ENCODE results near the gene PRIM2. TPM values are rescaled to one million over a fixed set of nuclear protein-coding genes. Genes with fewer than 3 reads are reported as not detected.
"Not testable (repeated sequence)": the region's sequence is repeated elsewhere in the genome, so short reads cannot be mapped to it uniquely, and the experiment has no call there.

PRIM2 gene
- total RNA-seq, 4 donors from 2014 or later, result 6.0 to 15.0 (median 7.0) TPM

GRCh38 chr6:57432919-57433684 is 115.7 kb downstream of the PRIM2 start:
- TF ChIP-seq POLR2AphosphoS5 (IDR thresholded peaks at IDR 0.05) (no peak), EP300 (IDR thresholded peaks at IDR 0.05) (no peak), CTCF (IDR thresholded peaks at IDR 0.05) (no peak), POLR2A (IDR thresholded peaks at IDR 0.05; ENCODE audit: low read depth) (no peak)
- Histone ChIP-seq H3K4me3 (no peak overlapping the region), H3K27me3 (no peaks in the 10 kb centered on the region), H3K36me3 (no peaks in the 10 kb centered on the region), H3K4me1 (peaks cover 6 to 25% (median 10%) of the 10 kb centered on the region in 4 donors), H3K9me3 (no peaks in the 10 kb centered on the region), H3K27ac (replicated peaks in 1 of 4) (no peak overlapping the region)
- intact Hi-C loops (cut with DNase I), result no loop called here
- no peak for DNase-seq (ENCODE audit: extremely low spot score)
- WGBS, result 78% methylated on average over 4 of the region's 4 CpGs

- DNase-seq (ENCODE audit: extremely low spot score); H3K9me3 ChIP-seq; intact Hi-C loops (cut with DNase I); H3K27me3 ChIP-seq; H3K36me3 ChIP-seq; H3K4me3 ChIP-seq; H3K27ac ChIP-seq (replicated peaks in 1 of 4): not testable (repeated sequence)
- H3K4me1 ChIP-seq, result peaks cover 6 to 25% (median 10%) of the 10 kb centered on the region in 4 donors
- WGBS, result 95% methylated on average over 9 of the region's 9 CpGs
These were observed 116.4 kb downstream of the PRIM2 start for GRCh38 chr6:57433790-57434189.

DNA sequence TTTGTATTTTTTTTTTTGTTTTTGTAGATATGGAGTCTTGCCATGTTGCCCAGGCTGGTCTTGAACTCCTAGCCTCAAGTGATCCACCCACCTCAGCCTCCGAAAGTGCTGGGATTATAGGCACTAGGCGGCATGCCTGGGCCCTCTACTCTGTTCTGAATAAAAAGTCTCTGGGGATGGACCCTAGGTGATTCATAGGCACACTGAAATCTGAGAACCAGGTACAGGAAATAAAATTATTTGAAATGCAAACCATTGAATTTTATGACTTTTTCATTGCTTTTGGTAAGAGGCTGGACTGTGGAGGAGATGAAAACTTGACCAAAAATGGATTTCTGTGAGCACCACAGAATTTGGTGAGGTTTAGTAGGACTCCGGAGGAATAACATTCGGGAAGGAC is 117.5 kb downstream of the PRIM2 start:
- Histone ChIP-seq H3K36me3 (no peaks in the 10 kb centered on the region), H3K9me3 (no peaks in the 10 kb centered on the region), H3K4me3 (no peak overlapping the region), H3K4me1 (peaks cover 6 to 25% (median 10%) of the 10 kb centered on the region in 4 donors), H3K27me3 (no peaks in the 10 kb centered on the region), H3K27ac (replicated peaks in 1 of 4) (no peak overlapping the region)
- DNase-seq (ENCODE audit: extremely low spot score), result no peak
- no peak for TF ChIP-seq EP300 (IDR thresholded peaks at IDR 0.05)
- no peak for TF ChIP-seq POLR2A (IDR thresholded peaks at IDR 0.05; ENCODE audit: low read depth)
- TF ChIP-seq POLR2AphosphoS5 (IDR thresholded peaks at IDR 0.05), result no peak
- TF ChIP-seq CTCF (IDR thresholded peaks at IDR 0.05), result no peak
- WGBS, result over 99% methylated on average over 4 of the region's 4 CpGs
- intact Hi-C loops (cut with DNase I), result no loop called here

GRCh38 chr6:57435475-57436160 is 118.2 kb downstream of the PRIM2 start:
- intact Hi-C loops (cut with DNase I), result no loop called here
- Histone ChIP-seq H3K27me3 (no peaks in the 10 kb centered on the region), H3K4me1 (peaks cover 6 to 25% (median 10%) of the 10 kb centered on the region in 4 donors), H3K9me3 (no peaks in the 10 kb centered on the region), H3K4me3 (no peak overlapping the region), H3K36me3 (no peaks in the 10 kb centered on the region), H3K27ac (replicated peaks in 1 of 4) (no peak overlapping the region)
- no peak for DNase-seq (ENCODE audit: extremely low spot score)
- TF ChIP-seq EP300 (IDR thresholded peaks at IDR 0.05), result no peak
- TF ChIP-seq POLR2AphosphoS5 (IDR thresholded peaks at IDR 0.05), result no peak
- TF ChIP-seq POLR2A (IDR thresholded peaks at IDR 0.05; ENCODE audit: low read depth), result no peak
- no peak for TF ChIP-seq CTCF (IDR thresholded peaks at IDR 0.05)
- 80% methylated on average over 3 of the region's 3 CpGs for WGBS

GRCh38 chr6:57440735-57441134 is 123.3 kb downstream of the PRIM2 start:
- H3K36me3 ChIP-seq; H3K27ac ChIP-seq (replicated peaks in 1 of 4); H3K4me1 ChIP-seq; DNase-seq (ENCODE audit: extremely low spot score); H3K27me3 ChIP-seq; H3K4me3 ChIP-seq; intact Hi-C loops (cut with DNase I); H3K9me3 ChIP-seq: not testable (repeated sequence)
- 92% methylated on average over 1 of the region's 1 CpG for WGBS

GRCh38 chr6:57442133-57442532 is 124.7 kb downstream of the PRIM2 start:
- H3K4me1 ChIP-seq; DNase-seq (ENCODE audit: extremely low spot score); H3K27ac ChIP-seq (replicated peaks in 1 of 4); H3K27me3 ChIP-seq; H3K4me3 ChIP-seq; H3K36me3 ChIP-seq; H3K9me3 ChIP-seq; intact Hi-C loops (cut with DNase I): not testable (repeated sequence)

DNA sequence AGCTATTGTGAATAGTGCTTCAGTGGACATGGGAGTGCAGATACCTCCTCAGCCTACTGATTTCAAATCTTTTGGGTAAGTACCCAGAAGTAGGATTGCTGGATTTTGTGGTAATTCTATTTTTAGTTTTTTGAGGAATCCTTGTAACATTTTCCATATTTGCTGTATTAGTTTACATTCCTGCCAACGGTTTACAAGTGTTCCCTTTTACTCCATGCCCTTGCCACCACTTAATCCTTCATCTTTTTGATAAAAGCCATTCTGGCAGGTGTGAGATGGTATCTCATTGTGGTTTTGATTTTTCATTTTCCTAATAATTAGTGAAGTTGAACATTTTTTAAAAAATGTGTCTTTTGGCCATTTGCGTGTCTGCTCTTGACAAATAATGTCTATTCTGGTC is 125.8 kb downstream of the PRIM2 start:
- DNase-seq (ENCODE audit: extremely low spot score); intact Hi-C loops (cut with DNase I); H3K36me3 ChIP-seq; H3K27me3 ChIP-seq; H3K4me1 ChIP-seq; H3K27ac ChIP-seq (replicated peaks in 1 of 4); H3K9me3 ChIP-seq; H3K4me3 ChIP-seq: not testable (repeated sequence)
- WGBS, result 88% methylated on average over 2 of the region's 2 CpGs

- H3K27me3 ChIP-seq; H3K9me3 ChIP-seq; H3K4me3 ChIP-seq; H3K4me1 ChIP-seq; H3K27ac ChIP-seq (replicated peaks in 1 of 4); DNase-seq (ENCODE audit: extremely low spot score); H3K36me3 ChIP-seq; intact Hi-C loops (cut with DNase I): not testable (repeated sequence)
- WGBS, result 84% methylated on average over 1 of the region's 1 CpG
These were observed 127.4 kb downstream of the PRIM2 start for GRCh38 chr6:57444787-57445186.

- H3K27me3 ChIP-seq; H3K27ac ChIP-seq (replicated peaks in 1 of 4); H3K4me1 ChIP-seq; H3K9me3 ChIP-seq; DNase-seq (ENCODE audit: extremely low spot score); H3K36me3 ChIP-seq; intact Hi-C loops (cut with DNase I); H3K4me3 ChIP-seq: not testable (repeated sequence)
These were observed 127.9 kb downstream of the PRIM2 start for GRCh38 chr6:57445379-57445778.

Data from esophagus muscularis mucosa (tissue), 4 donors.